Measurements from ENCODE around the gene IFITM2. TPM values are rescaled to one million over a fixed set of nuclear protein-coding genes. Genes with fewer than 3 reads are reported as not detected.
"Not testable (repeated sequence)": the region's sequence is repeated elsewhere in the genome, so short reads cannot be mapped to it uniquely, and the experiment has no call there.

The IFITM2 gene
- total RNA-seq, 2 donors from 2014 or later = 31.0 to 90.3 TPM

GRCh38 chr11:340539-341512, 33.2 kb downstream of the IFITM2 start:
- no peak for ATAC-seq
- Histone ChIP-seq H3K27ac (no peak overlapping the region), H3K4me3 (no peak overlapping the region), H3K4me1 (no peaks in the 10 kb centered on the region), H3K36me3 (replicated peaks in 1 of 2; ENCODE audit: insufficient read depth in 1 of 2, low read depth in 2 of 2) (no peaks in the 10 kb centered on the region), H3K27me3 (no peaks in the 10 kb centered on the region), H3K9me3 (no peaks in the 10 kb centered on the region)
- TF ChIP-seq, protein P1, sequence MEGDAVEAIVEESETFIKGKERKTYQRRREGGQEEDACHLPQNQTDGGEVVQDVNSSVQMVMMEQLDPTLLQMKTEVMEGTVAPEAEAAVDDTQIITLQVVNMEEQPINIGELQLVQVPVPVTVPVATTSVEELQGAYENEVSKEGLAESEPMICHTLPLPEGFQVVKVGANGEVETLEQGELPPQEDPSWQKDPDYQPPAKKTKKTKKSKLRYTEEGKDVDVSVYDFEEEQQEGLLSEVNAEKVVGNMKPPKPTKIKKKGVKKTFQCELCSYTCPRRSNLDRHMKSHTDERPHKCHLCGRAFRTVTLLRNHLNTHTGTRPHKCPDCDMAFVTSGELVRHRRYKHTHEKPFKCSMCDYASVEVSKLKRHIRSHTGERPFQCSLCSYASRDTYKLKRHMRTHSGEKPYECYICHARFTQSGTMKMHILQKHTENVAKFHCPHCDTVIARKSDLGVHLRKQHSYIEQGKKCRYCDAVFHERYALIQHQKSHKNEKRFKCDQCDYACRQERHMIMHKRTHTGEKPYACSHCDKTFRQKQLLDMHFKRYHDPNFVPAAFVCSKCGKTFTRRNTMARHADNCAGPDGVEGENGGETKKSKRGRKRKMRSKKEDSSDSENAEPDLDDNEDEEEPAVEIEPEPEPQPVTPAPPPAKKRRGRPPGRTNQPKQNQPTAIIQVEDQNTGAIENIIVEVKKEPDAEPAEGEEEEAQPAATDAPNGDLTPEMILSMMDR (IDR thresholded peaks at IDR 0.05) = no peak
- TF ChIP-seq POLR2A (IDR thresholded peaks at IDR 0.05) = no peak
- 63 to 64% methylated on average over 5 of the region's 5 CpGs for WGBS, 2 donors
- intact Hi-C loops (cut with DNase I) = no loop called here
- DNase-seq = no peak

- intact Hi-C loops (cut with DNase I) = no loop called here
- Histone ChIP-seq H3K36me3 (replicated peaks in 1 of 2; ENCODE audit: insufficient read depth in 1 of 2, low read depth in 2 of 2) (no peaks in the 10 kb centered on the region), H3K4me1 (no peaks in the 10 kb centered on the region), H3K27ac (no peak overlapping the region), H3K27me3 (no peaks in the 10 kb centered on the region), H3K9me3 (no peaks in the 10 kb centered on the region), H3K4me3 (no peak overlapping the region)
- WGBS, 2 donors = 68 to 74% methylated on average over 3 of the region's 3 CpGs
- DNase-seq (no peak), ATAC-seq (no peak)
- TF ChIP-seq, protein P1 (IDR thresholded peaks at IDR 0.05) = no peak
- no peak for TF ChIP-seq POLR2A (IDR thresholded peaks at IDR 0.05)
Observed at GRCh38 chr11:342328-342727, 34.7 kb downstream of the IFITM2 start.

DNA sequence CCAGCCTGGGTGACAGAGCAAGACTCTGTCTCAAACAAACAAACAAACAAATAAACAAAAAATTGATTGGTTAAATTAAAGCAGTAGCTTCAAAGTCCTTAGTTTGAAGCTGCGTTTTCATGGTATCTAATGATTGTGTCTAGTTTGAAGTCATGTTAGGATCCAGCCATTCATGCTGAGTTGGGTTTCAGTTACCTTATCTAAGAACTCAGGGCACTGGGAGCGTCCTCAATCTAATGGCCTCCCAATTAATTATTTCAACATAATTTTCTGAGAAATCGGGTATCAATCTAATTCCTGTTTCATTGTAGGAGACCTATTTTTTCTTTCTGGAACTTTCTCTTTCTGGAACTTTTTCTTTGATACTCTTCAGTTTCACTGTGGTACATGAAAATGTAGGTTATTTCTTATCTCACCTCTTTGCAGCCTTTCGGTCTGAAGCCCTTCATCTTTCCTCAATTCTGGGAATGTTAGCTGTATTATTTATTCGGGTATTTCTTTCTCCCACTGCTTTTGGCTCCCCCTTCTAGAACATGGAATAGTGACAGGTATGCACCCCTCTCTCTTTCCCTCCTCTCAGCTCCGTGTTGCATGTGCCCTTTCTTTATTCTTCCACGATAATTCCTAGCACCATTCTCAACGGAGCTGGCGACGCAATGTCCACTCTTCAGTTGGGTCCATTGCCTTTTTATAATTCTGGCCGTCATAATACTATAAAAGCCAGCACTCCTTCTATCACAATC, 37.4 kb downstream of the IFITM2 start:
- Histone ChIP-seq H3K27ac (no peak overlapping the region), H3K4me1 (no peaks in the 10 kb centered on the region), H3K9me3 (no peaks in the 10 kb centered on the region), H3K4me3 (no peak overlapping the region), H3K36me3 (replicated peaks in 1 of 2; ENCODE audit: insufficient read depth in 1 of 2, low read depth in 2 of 2) (no peaks in the 10 kb centered on the region), H3K27me3 (no peaks in the 10 kb centered on the region)
- intact Hi-C loops (cut with DNase I) = no loop called here
- DNase-seq (no peak), ATAC-seq (no peak)
- 80 to 81% methylated on average over 11 of the region's 11 CpGs for WGBS, 2 donors
- TF ChIP-seq, protein P1 (IDR thresholded peaks at IDR 0.05) = no peak
- no peak for TF ChIP-seq POLR2A (IDR thresholded peaks at IDR 0.05)

DNA sequence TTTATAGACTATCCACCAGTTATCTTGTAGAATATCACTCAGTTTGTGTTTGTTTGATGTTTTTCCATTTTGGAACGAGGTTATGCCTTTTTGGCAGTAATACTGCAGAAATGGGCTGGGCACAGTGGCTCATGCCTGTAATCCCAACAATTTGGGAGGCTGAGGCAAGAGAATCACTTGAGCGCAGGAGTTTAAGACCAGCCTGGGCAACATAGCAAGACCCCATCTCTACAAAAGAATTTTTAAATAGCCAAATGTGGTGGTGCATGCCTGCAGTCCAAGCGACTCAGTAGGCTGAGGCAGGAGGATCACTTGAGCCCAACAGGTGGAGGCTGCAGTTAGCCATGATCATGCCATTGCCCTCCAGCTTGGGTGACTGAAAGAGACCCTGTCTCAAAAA, 38.9 kb downstream of the IFITM2 start:
- H3K27ac ChIP-seq = no peak overlapping the region
- DNase-seq = no peak

DNA sequence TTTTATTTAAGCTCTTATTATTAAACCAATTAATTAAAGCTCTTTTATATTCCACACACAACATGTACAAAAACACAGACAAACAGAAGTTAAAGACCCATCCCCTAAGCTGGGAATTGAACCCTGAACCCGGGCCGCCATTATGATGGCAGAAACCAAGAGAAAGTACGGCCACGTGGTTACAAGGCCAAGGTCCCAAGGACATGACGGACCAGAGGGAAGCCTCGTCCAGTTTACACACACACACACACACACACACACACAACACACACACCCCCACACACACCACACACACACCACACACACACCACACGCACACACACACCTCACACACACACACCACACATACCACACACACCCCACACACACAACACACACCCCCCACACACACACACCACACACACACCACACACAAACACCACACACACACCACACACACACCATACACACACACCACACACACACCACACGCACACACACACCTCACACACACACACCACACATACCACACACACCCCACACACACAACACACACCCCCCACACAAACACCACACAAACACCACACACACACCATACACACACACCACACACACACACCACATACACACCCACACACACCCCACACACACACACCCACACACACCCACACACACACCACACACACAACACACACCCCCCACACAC, 41.8 kb downstream of the IFITM2 start:
- H3K4me3 ChIP-seq; DNase-seq; H3K9me3 ChIP-seq; H3K27ac ChIP-seq; intact Hi-C loops (cut with DNase I); H3K36me3 ChIP-seq (replicated peaks in 1 of 2; ENCODE audit: insufficient read depth in 1 of 2, low read depth in 2 of 2); H3K27me3 ChIP-seq; ATAC-seq: not testable (repeated sequence)
- H3K4me1 ChIP-seq = peaks cover 20% of the 10 kb centered on the region
- 54 to 63% methylated on average over 8 of the region's 8 CpGs for WGBS, 2 donors

More for the DNA sequence above, 38.9 kb downstream of the IFITM2 start:
- intact Hi-C loops (cut with DNase I) = no loop called here
- TF ChIP-seq POLR2A (IDR thresholded peaks at IDR 0.05) = no peak
- TF ChIP-seq, protein P1 (IDR thresholded peaks at IDR 0.05) = no peak
- Histone ChIP-seq H3K9me3 (no peaks in the 10 kb centered on the region), H3K27me3 (no peaks in the 10 kb centered on the region), H3K4me1 (no peaks in the 10 kb centered on the region), H3K4me3 (no peak overlapping the region), H3K36me3 (replicated peaks in 1 of 2; ENCODE audit: insufficient read depth in 1 of 2, low read depth in 2 of 2) (no peaks in the 10 kb centered on the region)
- no peak for ATAC-seq
- WGBS, 2 donors = 70 to 78% methylated on average over 3 of the region's 3 CpGs

GRCh38 chr11:350033-350722, 42.6 kb downstream of the IFITM2 start:
- 59 to 62% methylated on average over 8 to 16 of the region's 16 CpGs for WGBS, 2 donors
- DNase-seq; intact Hi-C loops (cut with DNase I); H3K27me3 ChIP-seq; ATAC-seq; H3K36me3 ChIP-seq (replicated peaks in 1 of 2; ENCODE audit: insufficient read depth in 1 of 2, low read depth in 2 of 2); H3K27ac ChIP-seq; H3K4me3 ChIP-seq; H3K9me3 ChIP-seq: not testable (repeated sequence)
- H3K4me1 ChIP-seq = peaks cover 23% of the 10 kb centered on the region

Measured in body of pancreas (tissue), 4 donors.